Neural progenitor cell (in vitro differentiated cells): Measurements from ENCODE around the gene SAMD15. TPM values are rescaled to one million over a fixed set of nuclear protein-coding genes. Genes with fewer than 3 reads are reported as not detected.
A peak's percentile ranks its signal among the peaks of the same experiment; 100 is the strongest.

Experiments
- DNase-seq: peaks from one replicate; pipeline ENCODE4 v3.0.0-alpha.2; 2016; ENCODE audit warnings: low spot score
- H2AFZ ChIP-seq: fragments of 200-600 bp; sonication (generic); replicated peaks from 2 replicates; pipeline ENCODE4 v1.6.1; 2016; ENCODE audit warnings: antibody characterized with exemption
- H3F3A ChIP-seq: fragments of 200-600 bp; sonication (generic); 2 replicates; pipeline ENCODE4 v1.6.1; 2016; ENCODE audit warnings: antibody characterized with exemption, low read depth
- H3K27ac ChIP-seq: fragments of 200-600 bp; sonication (generic); 2 replicates; pipeline ENCODE4 v1.5.1; 2016; ENCODE audit warnings: mild to moderate bottlenecking
- H3K27me3 ChIP-seq: fragments of 200-600 bp; sonication (generic); 2 replicates; pipeline ENCODE4 v1.6.1; 2016; ENCODE audit warnings: mild to moderate bottlenecking, moderate library complexity
- H3K36me3 ChIP-seq: fragments of 200-600 bp; sonication (generic); 2 replicates; pipeline ENCODE4 v1.5.1; 2016
- H3K4me1 ChIP-seq: fragments of 200-600 bp; sonication (generic); 2 replicates; pipeline ENCODE4 v1.6.1; 2016; ENCODE audit warnings: mixed run types
- H3K4me2 ChIP-seq: fragments of 200-600 bp; sonication (generic); 2 replicates; pipeline ENCODE4 v1.6.1; 2016
- H3K4me3 ChIP-seq: fragments of 200-600 bp; sonication (generic); 2 replicates; pipeline ENCODE4 v1.5.1; 2016
- H3K79me2 ChIP-seq: fragments of 200-600 bp; sonication (generic); 2 replicates; pipeline ENCODE4 v1.6.1; 2016; ENCODE audit warnings: low read depth
- H3K9ac ChIP-seq: fragments of 200-600 bp; sonication (generic); 2 replicates; pipeline ENCODE4 v1.6.1; 2016
- H3K9me3 ChIP-seq: fragments of 200-600 bp; sonication (generic); 2 replicates; pipeline ENCODE4 v1.5.1; 2016; ENCODE audit warnings: low read depth
- H4K20me1 ChIP-seq: fragments of 200-600 bp; sonication (generic); 2 replicates; pipeline ENCODE4 v1.6.1; 2016; ENCODE audit warnings: low read depth
- H3K27ac Mint-ChIP-seq: 3 replicates; pipeline ENCODE4 v1.8.0; 2021; ENCODE audit warnings: mixed read lengths
- H3K27me3 Mint-ChIP-seq: 2 replicates; pipeline ENCODE4 v1.8.0; 2022; ENCODE audit warnings: low read depth, mild to moderate bottlenecking, inconsistent platforms, moderate library complexity, mixed read lengths; ENCODE audit not compliant: insufficient read depth
- H3K36me3 Mint-ChIP-seq: 3 replicates; pipeline ENCODE4 v1.8.0; 2021; ENCODE audit warnings: mixed read lengths
- H3K4me1 Mint-ChIP-seq: 3 replicates; pipeline ENCODE4 v1.8.0; 2021; ENCODE audit warnings: mixed read lengths
- H3K4me3 Mint-ChIP-seq: 3 replicates; pipeline ENCODE4 v1.8.0; 2021; ENCODE audit warnings: mild to moderate bottlenecking, moderate library complexity, mixed read lengths
- H3K9me3 Mint-ChIP-seq: 3 replicates; pipeline ENCODE4 v1.8.0; 2020; ENCODE audit warnings: mixed read lengths
- EZH2 ChIP-seq: fragments of 200-600 bp; sonication (generic); IDR thresholded peaks from 2 replicates; pipeline ENCODE4 v1.6.1; 2017; ENCODE audit warnings: antibody characterized with exemption, mild to moderate bottlenecking, moderate library complexity
- EZH2phosphoT487 ChIP-seq: fragments of 200-600 bp; sonication (generic); IDR thresholded peaks from 2 replicates; pipeline ENCODE4 v1.6.1; 2017; ENCODE audit warnings: antibody characterized with exemption
- total RNA-seq: library from RNA; depleted of rRNA; stranded (reverse); fragments of >200 nt; gene quantifications from 2 replicates; pipeline ENCODE4 v1.2.3, GENCODE V29; 2015; ENCODE audit warnings: low replicate concordance
- TF ChIP-seq, protein P1 (sequence below): fragments of 200-600 bp; sonication (generic); IDR thresholded peaks from 2 replicates; pipeline ENCODE4 v1.5.1; 2017; ENCODE audit warnings: antibody characterized with exemption, mild to moderate bottlenecking

SAMD15 gene
- total RNA-seq, 1 donor from 2014 or later = 2.2 TPM

DNA sequence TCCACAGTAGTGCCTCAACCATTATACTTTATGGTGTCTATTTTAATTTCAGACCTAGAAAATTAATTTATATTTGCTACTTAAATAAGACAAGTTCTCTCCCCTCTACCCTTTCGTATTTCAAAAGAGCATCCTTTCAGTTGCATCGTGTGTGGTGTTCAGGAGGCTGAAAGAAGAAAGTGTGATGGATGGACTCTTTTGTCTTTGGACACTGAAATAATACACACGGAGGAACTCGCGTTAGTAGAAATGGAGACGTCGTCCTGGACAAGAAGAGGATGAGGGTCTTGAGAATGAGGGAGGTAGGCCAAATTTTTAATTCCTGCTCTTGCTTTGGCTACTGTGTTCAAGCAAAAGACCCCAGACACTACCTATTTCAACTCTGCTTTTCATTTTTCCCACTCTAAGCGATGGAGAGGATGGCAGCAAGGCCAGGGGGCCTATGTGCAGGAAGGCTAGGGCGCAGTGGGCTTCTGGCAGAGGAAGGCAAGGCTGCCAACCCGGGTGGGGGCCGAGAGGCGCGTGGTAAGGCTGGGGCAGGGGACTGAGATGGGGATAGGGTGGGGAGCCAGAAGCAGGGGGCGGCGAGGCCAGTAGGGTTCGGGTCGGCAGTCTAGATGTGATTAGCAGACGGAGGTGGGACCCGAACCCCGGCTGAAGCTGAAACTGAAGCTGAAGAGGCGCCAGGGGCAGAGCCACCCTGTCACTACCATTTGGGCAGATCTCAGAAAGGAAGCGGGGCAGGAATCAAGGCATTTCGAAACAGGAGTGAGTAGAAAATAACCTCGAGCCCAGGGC, 1.0 kb upstream of the SAMD15 start:
- Histone ChIP-seq H3K27ac (no peak overlapping the region), H4K20me1 (no peaks in the 10 kb centered on the region), H3F3A (peaks cover 17% of the 10 kb centered on the region), H3K4me2 (peak overlapping the region; percentile 85), H3K27me3 (no peaks in the 10 kb centered on the region), H3K79me2 (peaks cover 31% of the 10 kb centered on the region), H3K4me3 (peak overlapping the region; percentile 80), H3K4me1 (peaks cover 32% of the 10 kb centered on the region), H3K36me3 (no peaks in the 10 kb centered on the region), H2AFZ (peak overlapping the region; percentile 93), H3K9ac (peak overlapping the region; percentile 84), H3K9me3 (no peaks in the 10 kb centered on the region)
- Mint-ChIP-seq H3K27me3 (no peaks in the 10 kb centered on the region), H3K9me3 (no peaks in the 10 kb centered on the region), H3K36me3 (peaks cover 16% of the 10 kb centered on the region), H3K27ac (peak overlapping the region; percentile 93), H3K4me3 (peak overlapping the region; percentile 93), H3K4me1 (peaks cover 27% of the 10 kb centered on the region)
- TF ChIP-seq, protein P1, sequence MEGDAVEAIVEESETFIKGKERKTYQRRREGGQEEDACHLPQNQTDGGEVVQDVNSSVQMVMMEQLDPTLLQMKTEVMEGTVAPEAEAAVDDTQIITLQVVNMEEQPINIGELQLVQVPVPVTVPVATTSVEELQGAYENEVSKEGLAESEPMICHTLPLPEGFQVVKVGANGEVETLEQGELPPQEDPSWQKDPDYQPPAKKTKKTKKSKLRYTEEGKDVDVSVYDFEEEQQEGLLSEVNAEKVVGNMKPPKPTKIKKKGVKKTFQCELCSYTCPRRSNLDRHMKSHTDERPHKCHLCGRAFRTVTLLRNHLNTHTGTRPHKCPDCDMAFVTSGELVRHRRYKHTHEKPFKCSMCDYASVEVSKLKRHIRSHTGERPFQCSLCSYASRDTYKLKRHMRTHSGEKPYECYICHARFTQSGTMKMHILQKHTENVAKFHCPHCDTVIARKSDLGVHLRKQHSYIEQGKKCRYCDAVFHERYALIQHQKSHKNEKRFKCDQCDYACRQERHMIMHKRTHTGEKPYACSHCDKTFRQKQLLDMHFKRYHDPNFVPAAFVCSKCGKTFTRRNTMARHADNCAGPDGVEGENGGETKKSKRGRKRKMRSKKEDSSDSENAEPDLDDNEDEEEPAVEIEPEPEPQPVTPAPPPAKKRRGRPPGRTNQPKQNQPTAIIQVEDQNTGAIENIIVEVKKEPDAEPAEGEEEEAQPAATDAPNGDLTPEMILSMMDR = no peak
- DNase-seq = peak; percentile 43

DNA sequence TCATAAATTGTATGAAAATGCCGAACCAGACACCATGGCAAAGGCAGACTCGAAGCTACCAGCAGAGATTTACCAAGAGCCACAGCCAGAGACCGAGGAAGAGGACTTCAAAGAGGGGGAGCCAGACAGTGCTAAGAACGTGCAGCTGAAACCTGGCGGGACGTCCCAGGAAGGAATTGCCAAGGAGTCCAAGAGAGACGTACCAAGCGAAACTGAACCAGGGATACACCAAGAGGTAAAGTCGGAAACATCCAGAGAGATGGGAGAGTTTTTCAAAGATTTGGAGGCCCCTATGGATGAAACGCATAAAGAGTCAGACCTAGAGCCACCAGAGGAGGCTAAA, 294 bp downstream of the SAMD15 start:
- peak overlapping the region; percentile 85 for H3K4me2 ChIP-seq
- H3K4me3 ChIP-seq = peak overlapping the region; percentile 80
- peaks cover 24% of the 10 kb centered on the region for H3K4me1 ChIP-seq
- H3K9me3 ChIP-seq = no peaks in the 10 kb centered on the region
- no peak overlapping the region for H3K27ac ChIP-seq
- H2AFZ ChIP-seq = peak overlapping the region; percentile 93
- Mint-ChIP-seq H3K36me3 (peaks cover 17% of the 10 kb centered on the region), H3K27ac (no peak overlapping the region), H3K27me3 (no peaks in the 10 kb centered on the region), H3K4me1 (peaks cover 24% of the 10 kb centered on the region), H3K4me3 (no peak overlapping the region), H3K9me3 (no peaks in the 10 kb centered on the region)
- H4K20me1 ChIP-seq = no peaks in the 10 kb centered on the region
- peak overlapping the region; percentile 84 for H3K9ac ChIP-seq
- no peaks in the 10 kb centered on the region for H3K36me3 ChIP-seq
- H3K79me2 ChIP-seq = peaks cover 25% of the 10 kb centered on the region
- no peaks in the 10 kb centered on the region for H3K27me3 ChIP-seq
- TF ChIP-seq EZH2 (no peak), EZH2phosphoT487 (no peak)
- TF ChIP-seq, protein P1 = no peak
- peaks cover 7% of the 10 kb centered on the region for H3F3A ChIP-seq
- no peak for DNase-seq

DNA sequence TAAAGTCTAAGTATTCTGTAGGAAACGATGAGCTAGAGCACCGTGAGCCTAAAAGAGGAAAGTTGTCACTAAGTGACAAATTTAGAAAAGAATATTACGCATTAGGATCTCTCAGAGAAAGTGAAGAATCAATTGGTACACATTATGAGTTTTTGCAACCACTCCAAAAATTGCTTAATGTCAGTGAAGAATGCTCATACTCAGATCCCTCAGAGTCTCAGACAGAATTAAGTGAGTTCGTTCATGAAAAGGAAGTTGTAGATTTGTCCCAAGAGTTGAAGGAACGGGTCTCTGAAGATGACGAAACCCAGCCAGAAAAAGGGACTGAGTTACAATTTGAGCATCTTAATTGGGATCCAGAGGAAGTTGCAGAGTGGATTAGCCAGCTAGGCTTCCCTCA, 1.5 kb downstream of the SAMD15 start:
- peaks cover 5% of the 10 kb centered on the region for H3F3A ChIP-seq
- H3K27ac ChIP-seq = no peak overlapping the region
- no peaks in the 10 kb centered on the region for H3K9me3 ChIP-seq
- peaks cover 16% of the 10 kb centered on the region for H3K4me1 ChIP-seq
- Mint-ChIP-seq H3K4me1 (peaks cover 21% of the 10 kb centered on the region), H3K4me3 (no peak overlapping the region), H3K27me3 (no peaks in the 10 kb centered on the region), H3K27ac (no peak overlapping the region), H3K36me3 (peaks cover 17% of the 10 kb centered on the region), H3K9me3 (no peaks in the 10 kb centered on the region)
- H3K36me3 ChIP-seq = no peaks in the 10 kb centered on the region
- H3K4me2 ChIP-seq = no peak overlapping the region
- H3K4me3 ChIP-seq = no peak overlapping the region
- no peak overlapping the region for H3K9ac ChIP-seq
- H3K79me2 ChIP-seq = peaks cover 18% of the 10 kb centered on the region
- TF ChIP-seq EZH2 (no peak), EZH2phosphoT487 (no peak)
- TF ChIP-seq, protein P1 = no peak
- DNase-seq = no peak
- H3K27me3 ChIP-seq = no peaks in the 10 kb centered on the region
- H4K20me1 ChIP-seq = no peaks in the 10 kb centered on the region
- H2AFZ ChIP-seq = no peak overlapping the region
